GM12873 (cell line): ENCODE data around the gene FGGY.

Experiments
- TF ChIP-seq, protein P1 (sequence below): IDR thresholded peaks from 2 replicates; pipeline ENCODE4 v1.5.1; 2012; ENCODE audit warnings: low read depth, mild to moderate bottlenecking, moderate library complexity, low read length, control low read depth; ENCODE audit not compliant: insufficient read depth; ENCODE audit errors: missing control alignments

FGGY gene

GRCh38 chr1:59418363-59419144 lies 121.7 kb downstream of the FGGY start:
- TF ChIP-seq, protein P1, sequence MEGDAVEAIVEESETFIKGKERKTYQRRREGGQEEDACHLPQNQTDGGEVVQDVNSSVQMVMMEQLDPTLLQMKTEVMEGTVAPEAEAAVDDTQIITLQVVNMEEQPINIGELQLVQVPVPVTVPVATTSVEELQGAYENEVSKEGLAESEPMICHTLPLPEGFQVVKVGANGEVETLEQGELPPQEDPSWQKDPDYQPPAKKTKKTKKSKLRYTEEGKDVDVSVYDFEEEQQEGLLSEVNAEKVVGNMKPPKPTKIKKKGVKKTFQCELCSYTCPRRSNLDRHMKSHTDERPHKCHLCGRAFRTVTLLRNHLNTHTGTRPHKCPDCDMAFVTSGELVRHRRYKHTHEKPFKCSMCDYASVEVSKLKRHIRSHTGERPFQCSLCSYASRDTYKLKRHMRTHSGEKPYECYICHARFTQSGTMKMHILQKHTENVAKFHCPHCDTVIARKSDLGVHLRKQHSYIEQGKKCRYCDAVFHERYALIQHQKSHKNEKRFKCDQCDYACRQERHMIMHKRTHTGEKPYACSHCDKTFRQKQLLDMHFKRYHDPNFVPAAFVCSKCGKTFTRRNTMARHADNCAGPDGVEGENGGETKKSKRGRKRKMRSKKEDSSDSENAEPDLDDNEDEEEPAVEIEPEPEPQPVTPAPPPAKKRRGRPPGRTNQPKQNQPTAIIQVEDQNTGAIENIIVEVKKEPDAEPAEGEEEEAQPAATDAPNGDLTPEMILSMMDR: no peak

DNA sequence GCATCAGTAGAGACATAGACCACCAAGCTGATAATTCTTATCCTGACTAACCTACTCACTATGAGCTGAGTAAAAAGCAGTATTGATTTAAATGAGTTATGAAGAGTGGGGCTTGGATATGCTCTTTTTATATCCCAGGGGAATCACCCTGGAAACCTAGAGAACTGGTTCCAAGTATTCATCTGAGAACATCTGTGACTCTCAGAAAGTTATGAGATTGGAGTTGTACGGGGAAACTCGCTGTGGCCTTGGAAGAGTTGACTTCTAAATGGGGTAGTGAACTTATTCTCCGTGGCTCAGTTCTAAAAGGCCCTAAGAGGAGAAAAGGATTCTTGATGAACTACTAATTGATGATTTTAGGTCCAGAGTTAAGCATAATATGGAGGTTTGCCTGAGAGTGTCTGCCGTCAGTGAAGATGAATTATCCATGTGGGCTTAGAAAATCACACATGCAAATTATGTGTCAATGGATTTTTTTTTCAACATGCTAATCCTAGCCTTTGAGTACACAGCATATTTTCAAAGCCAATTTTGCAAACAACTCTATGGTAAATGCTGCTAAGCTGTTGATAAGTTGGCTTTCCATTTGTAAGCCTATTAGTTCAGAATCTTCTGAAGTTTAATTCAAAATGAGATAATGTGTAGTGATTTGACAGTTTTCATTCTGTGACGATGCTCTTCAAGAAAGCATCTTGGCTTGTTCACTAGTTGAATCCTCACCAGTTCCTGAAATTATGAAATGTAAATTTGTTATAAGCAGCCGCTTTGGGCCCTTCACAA lies 122.7 kb downstream of the FGGY start:
- TF ChIP-seq, protein P1: no peak

DNA sequence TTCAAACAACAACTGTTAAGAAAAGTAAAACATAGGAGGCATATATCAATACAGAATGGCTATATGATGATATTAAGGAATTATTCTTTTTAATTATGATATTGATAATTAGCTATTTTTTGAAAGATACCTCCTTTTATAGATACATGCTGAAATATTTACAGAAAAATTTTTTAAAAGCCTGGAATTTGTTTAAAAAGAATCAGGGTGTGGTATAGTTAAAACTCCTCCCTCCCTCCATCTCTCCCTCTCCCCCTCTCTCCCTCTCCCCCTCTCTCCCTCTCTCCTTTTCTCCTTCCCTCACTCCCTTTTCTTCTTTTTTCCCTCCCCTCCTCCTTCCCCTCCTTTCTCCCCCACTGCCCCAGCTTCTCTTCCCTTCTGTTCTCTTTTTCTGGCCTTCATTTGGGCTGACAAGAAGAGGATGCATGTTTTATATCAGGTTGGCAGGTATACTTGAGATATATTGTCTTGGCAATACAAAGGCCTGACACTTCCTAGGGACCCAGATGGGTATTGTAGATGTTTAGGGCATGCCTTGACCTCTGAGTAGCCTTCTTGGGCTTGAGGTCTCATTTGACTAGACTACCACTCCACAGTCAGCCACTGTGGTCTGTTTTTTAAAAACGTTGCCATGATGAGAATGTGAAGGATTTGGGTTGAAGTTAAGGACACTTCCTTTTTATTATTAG lies 124.5 kb downstream of the FGGY start:
- TF ChIP-seq, protein P1: no peak

- TF ChIP-seq, protein P1: no peak
These were observed 126.2 kb downstream of the FGGY start for GRCh38 chr1:59422921-59423575.

- TF ChIP-seq, protein P1: no peak
These were observed 130.3 kb downstream of the FGGY start for GRCh38 chr1:59427155-59427554.

GRCh38 chr1:59427784-59428183 lies 130.9 kb downstream of the FGGY start:
- TF ChIP-seq, protein P1: no peak
